Ishikawa (cell line): ENCODE measurements around the gene KRT71.

Source experiments
- CEBPB ChIP-seq: IDR thresholded peaks from 2 replicates; pipeline ENCODE4 v1.6.1; 2012
- EP300 ChIP-seq: IDR thresholded peaks from 2 replicates; pipeline ENCODE4 v1.6.1; 2012; ENCODE audit warnings: borderline replicate concordance
- FOXM1 ChIP-seq: IDR thresholded peaks from 2 replicates; pipeline ENCODE4 v1.6.1; 2012; ENCODE audit warnings: low read depth, borderline replicate concordance
- MAX ChIP-seq: IDR thresholded peaks from 2 replicates; pipeline ENCODE4 v1.6.1; 2012
- NFIC ChIP-seq: IDR thresholded peaks from 2 replicates; pipeline ENCODE4 v1.6.1; 2012
- RAD21 ChIP-seq: IDR thresholded peaks from 2 replicates; pipeline ENCODE4 v1.6.1; 2012; ENCODE audit warnings: low read depth
- REST ChIP-seq: IDR thresholded peaks from 2 replicates; pipeline ENCODE4 v1.6.1; 2012; ENCODE audit warnings: low read depth, mild to moderate bottlenecking
- TAF1 ChIP-seq: IDR thresholded peaks from 2 replicates; pipeline ENCODE4 v1.6.1; 2012; ENCODE audit warnings: low read depth, mild to moderate bottlenecking
- TCF12 ChIP-seq: IDR thresholded peaks from 2 replicates; pipeline ENCODE4 v1.6.1; 2012; ENCODE audit warnings: low read depth
- TEAD4 ChIP-seq: IDR thresholded peaks from 2 replicates; pipeline ENCODE4 v1.6.1; 2012
- YY1 ChIP-seq: IDR thresholded peaks from 2 replicates; pipeline ENCODE4 v1.6.1; 2012; ENCODE audit warnings: low read depth
- ZBTB7A ChIP-seq: IDR thresholded peaks from 2 replicates; pipeline ENCODE4 v1.6.1; 2012; ENCODE audit warnings: low read depth

- TF ChIP-seq MAX (no peak), RAD21 (no peak), FOXM1 (no peak), EP300 (no peak), TAF1 (no peak), REST (no peak), CEBPB (no peak), YY1 (no peak), TCF12 (no peak), TEAD4 (no peak), NFIC (no peak), ZBTB7A (no peak)
Observed at GRCh38 chr12:52543985-52544883, 8.7 kb downstream of the KRT71 start.
